ENCODE results near the gene TYW1.
"Not testable (repeated sequence)": the region's sequence is repeated elsewhere in the genome, so short reads cannot be mapped to it uniquely, and the experiment has no call there.

The TYW1 gene

GRCh38 chr7:67251986-67252558 is 255.4 kb downstream of the TYW1 start:
- no peak for DNase-seq (ENCODE audit: low spot score)

- DNase-seq (ENCODE audit: low spot score) = not testable (repeated sequence)
Observed at GRCh38 chr7:67255076-67255475, 258.4 kb downstream of the TYW1 start.

GRCh38 chr7:67257779-67258178 is 261.1 kb downstream of the TYW1 start:
- DNase-seq (ENCODE audit: low spot score) = not testable (repeated sequence)

GRCh38 chr7:67259363-67259762 is 262.7 kb downstream of the TYW1 start:
- not testable (repeated sequence) for DNase-seq (ENCODE audit: low spot score)

- peak; percentile 12 for DNase-seq (ENCODE audit: low spot score)
Observed at GRCh38 chr7:67260166-67260586, 263.5 kb downstream of the TYW1 start.

- not testable (repeated sequence) for DNase-seq (ENCODE audit: low spot score)
Observed at GRCh38 chr7:67264000-67264399, 267.4 kb downstream of the TYW1 start.

GRCh38 chr7:67266070-67266469 is 269.4 kb downstream of the TYW1 start:
- DNase-seq (ENCODE audit: low spot score) = not testable (repeated sequence)

- DNase-seq (ENCODE audit: low spot score) = no peak
Observed at GRCh38 chr7:67267914-67268313, 271.3 kb downstream of the TYW1 start.

- DNase-seq (ENCODE audit: low spot score) = not testable (repeated sequence)
Observed at GRCh38 chr7:67269916-67270315, 273.3 kb downstream of the TYW1 start.

Measured in hematopoietic multipotent progenitor cell treated with erythropoietin and hydrocortisone succinate and interleukin-3 and kit ligand, for 17 days (in vitro differentiated cells).